Dendritic cell treated with granulocyte-macrophage colony-stimulating factor and Interleukin-4, amounts not matched to agents 40 ng/mL and 50 ng/mL, for 4 days (primary cell): ENCODE data around the gene RGS7.
"Not testable (repeated sequence)": the region's sequence is repeated elsewhere in the genome, so short reads cannot be mapped to it uniquely, and the experiment has no call there.

Experiments used
- H3K27ac Mint-ChIP-seq: one replicate; pipeline ENCODE4 v1.8.0; 2022; ENCODE audit warnings: mild to moderate bottlenecking, mixed read lengths
- H3K27me3 Mint-ChIP-seq: one replicate; pipeline ENCODE4 v1.8.0; 2022; ENCODE audit warnings: mild to moderate bottlenecking, mixed read lengths
- H3K36me3 Mint-ChIP-seq: one replicate; pipeline ENCODE4 v1.8.0; 2022; ENCODE audit warnings: low read depth, mixed read lengths
- H3K4me1 Mint-ChIP-seq: one replicate; pipeline ENCODE4 v1.8.0; 2022; ENCODE audit warnings: low read depth, mixed read lengths
- H3K4me3 Mint-ChIP-seq: one replicate; pipeline ENCODE4 v1.8.0; 2022; ENCODE audit warnings: mild to moderate bottlenecking, moderate library complexity, mixed read lengths
- H3K9me3 Mint-ChIP-seq: one replicate; pipeline ENCODE4 v1.8.0; 2022; ENCODE audit warnings: mixed read lengths
- intact Hi-C: fragments of 100-400 bp; cut with micrococcal nuclease; formaldehyde crosslinking; loops from one replicate; pipeline ENCODE4 v1.15.0; 2022

The RGS7 gene

GRCh38 chr1:241113557-241113956 is 243.4 kb downstream of the RGS7 start:
- no peaks in the 10 kb centered on the region for H3K27me3 Mint-ChIP-seq
- no peaks in the 10 kb centered on the region for H3K4me1 Mint-ChIP-seq
- intact Hi-C loops: no loop called here
- H3K27ac Mint-ChIP-seq: no peak overlapping the region
- no peak overlapping the region for H3K4me3 Mint-ChIP-seq
- H3K9me3 Mint-ChIP-seq: peaks cover 17% of the 10 kb centered on the region
- H3K36me3 Mint-ChIP-seq: no peaks in the 10 kb centered on the region

- H3K27me3 Mint-ChIP-seq: no peaks in the 10 kb centered on the region
- H3K4me1 Mint-ChIP-seq: no peaks in the 10 kb centered on the region
- no peak overlapping the region for H3K4me3 Mint-ChIP-seq
- no peak overlapping the region for H3K27ac Mint-ChIP-seq
- intact Hi-C loops: no loop called here
- no peaks in the 10 kb centered on the region for H3K36me3 Mint-ChIP-seq
- H3K9me3 Mint-ChIP-seq: peaks cover 2% of the 10 kb centered on the region
Observed at GRCh38 chr1:241109039-241109438, 248.0 kb downstream of the RGS7 start.

- intact Hi-C loops: no loop called here
- no peaks in the 10 kb centered on the region for H3K27me3 Mint-ChIP-seq
- H3K4me3 Mint-ChIP-seq: no peak overlapping the region
- H3K36me3 Mint-ChIP-seq: no peaks in the 10 kb centered on the region
- no peaks in the 10 kb centered on the region for H3K4me1 Mint-ChIP-seq
- no peaks in the 10 kb centered on the region for H3K9me3 Mint-ChIP-seq
- no peak overlapping the region for H3K27ac Mint-ChIP-seq
Observed at GRCh38 chr1:241105147-241105546, 251.9 kb downstream of the RGS7 start.

GRCh38 chr1:241102664-241103063 is 254.3 kb downstream of the RGS7 start:
- Mint-ChIP-seq H3K4me3 (no peak overlapping the region), H3K27ac (no peak overlapping the region), H3K9me3 (no peaks in the 10 kb centered on the region), H3K36me3 (no peaks in the 10 kb centered on the region), H3K27me3 (no peaks in the 10 kb centered on the region), H3K4me1 (no peaks in the 10 kb centered on the region)
- intact Hi-C loops: no loop called here

- H3K36me3 Mint-ChIP-seq: no peaks in the 10 kb centered on the region
- H3K27ac Mint-ChIP-seq: no peak overlapping the region
- no peaks in the 10 kb centered on the region for H3K4me1 Mint-ChIP-seq
- H3K9me3 Mint-ChIP-seq: no peaks in the 10 kb centered on the region
- H3K4me3 Mint-ChIP-seq: no peak overlapping the region
- intact Hi-C loops: no loop called here
- H3K27me3 Mint-ChIP-seq: no peaks in the 10 kb centered on the region
Observed at GRCh38 chr1:241101622-241102021, 255.4 kb downstream of the RGS7 start.

- Mint-ChIP-seq H3K36me3 (no peaks in the 10 kb centered on the region), H3K9me3 (no peaks in the 10 kb centered on the region), H3K4me3 (no peak overlapping the region), H3K27me3 (no peaks in the 10 kb centered on the region), H3K27ac (no peak overlapping the region), H3K4me1 (no peaks in the 10 kb centered on the region)
- intact Hi-C loops: no loop called here
Observed at GRCh38 chr1:241097479-241097878, 259.5 kb downstream of the RGS7 start.

GRCh38 chr1:241096982-241097381 is 260.0 kb downstream of the RGS7 start:
- no peaks in the 10 kb centered on the region for H3K36me3 Mint-ChIP-seq
- intact Hi-C loops: no loop called here
- no peaks in the 10 kb centered on the region for H3K27me3 Mint-ChIP-seq
- H3K4me1 Mint-ChIP-seq: no peaks in the 10 kb centered on the region
- no peak overlapping the region for H3K27ac Mint-ChIP-seq
- no peaks in the 10 kb centered on the region for H3K9me3 Mint-ChIP-seq
- H3K4me3 Mint-ChIP-seq: no peak overlapping the region

- Mint-ChIP-seq H3K27ac (no peak overlapping the region), H3K4me1 (no peaks in the 10 kb centered on the region), H3K27me3 (no peaks in the 10 kb centered on the region), H3K4me3 (no peak overlapping the region), H3K36me3 (no peaks in the 10 kb centered on the region), H3K9me3 (no peaks in the 10 kb centered on the region)
- intact Hi-C loops: no loop called here
Observed at GRCh38 chr1:241095847-241096246, 261.2 kb downstream of the RGS7 start.

- Mint-ChIP-seq H3K4me3 (no peak overlapping the region), H3K9me3 (peaks cover 9% of the 10 kb centered on the region), H3K27ac (no peak overlapping the region), H3K36me3 (no peaks in the 10 kb centered on the region), H3K4me1 (no peaks in the 10 kb centered on the region), H3K27me3 (no peaks in the 10 kb centered on the region)
- intact Hi-C loops: no loop called here
Observed at GRCh38 chr1:241090798-241091197, 266.2 kb downstream of the RGS7 start.

- H3K4me3 Mint-ChIP-seq, H3K27ac Mint-ChIP-seq, H3K4me1 Mint-ChIP-seq, H3K27me3 Mint-ChIP-seq, H3K9me3 Mint-ChIP-seq, intact Hi-C loops, H3K36me3 Mint-ChIP-seq: not testable (repeated sequence)
Observed at GRCh38 chr1:241089066-241089465, 267.9 kb downstream of the RGS7 start.

- H3K4me3 Mint-ChIP-seq, intact Hi-C loops, H3K27me3 Mint-ChIP-seq, H3K9me3 Mint-ChIP-seq, H3K27ac Mint-ChIP-seq, H3K36me3 Mint-ChIP-seq, H3K4me1 Mint-ChIP-seq: not testable (repeated sequence)
Observed at GRCh38 chr1:241088075-241088474, 268.9 kb downstream of the RGS7 start.

GRCh38 chr1:241086686-241087085 is 270.3 kb downstream of the RGS7 start:
- Mint-ChIP-seq H3K4me3 (no peak overlapping the region), H3K9me3 (peaks cover 9% of the 10 kb centered on the region), H3K36me3 (no peaks in the 10 kb centered on the region), H3K4me1 (no peaks in the 10 kb centered on the region), H3K27me3 (no peaks in the 10 kb centered on the region), H3K27ac (no peak overlapping the region)
- intact Hi-C loops: no loop called here

GRCh38 chr1:241083285-241083684 is 273.7 kb downstream of the RGS7 start:
- Mint-ChIP-seq H3K27me3 (no peaks in the 10 kb centered on the region), H3K4me3 (no peak overlapping the region), H3K27ac (no peak overlapping the region), H3K36me3 (no peaks in the 10 kb centered on the region), H3K9me3 (peaks cover 9% of the 10 kb centered on the region), H3K4me1 (no peaks in the 10 kb centered on the region)
- intact Hi-C loops: no loop called here

- no peaks in the 10 kb centered on the region for H3K4me1 Mint-ChIP-seq
- no peaks in the 10 kb centered on the region for H3K27me3 Mint-ChIP-seq
- intact Hi-C loops: no loop called here
- no peaks in the 10 kb centered on the region for H3K36me3 Mint-ChIP-seq
- no peak overlapping the region for H3K4me3 Mint-ChIP-seq
- H3K9me3 Mint-ChIP-seq: peaks cover 3% of the 10 kb centered on the region
- no peak overlapping the region for H3K27ac Mint-ChIP-seq
Observed at GRCh38 chr1:241081473-241081872, 275.5 kb downstream of the RGS7 start.

GRCh38 chr1:241079459-241079858 is 277.5 kb downstream of the RGS7 start:
- Mint-ChIP-seq H3K27me3 (no peaks in the 10 kb centered on the region), H3K4me1 (no peaks in the 10 kb centered on the region), H3K36me3 (no peaks in the 10 kb centered on the region), H3K4me3 (no peak overlapping the region), H3K27ac (no peak overlapping the region), H3K9me3 (no peaks in the 10 kb centered on the region)
- intact Hi-C loops: no loop called here

- intact Hi-C loops: no loop called here
Observed at GRCh38 chr1:241079047-241079446, 278.0 kb downstream of the RGS7 start.

More at GRCh38 chr1:241079047-241079446, 278.0 kb downstream of the RGS7 start:
- Mint-ChIP-seq H3K4me3 (no peak overlapping the region), H3K27ac (no peak overlapping the region), H3K4me1 (no peaks in the 10 kb centered on the region), H3K9me3 (no peaks in the 10 kb centered on the region), H3K27me3 (no peaks in the 10 kb centered on the region), H3K36me3 (no peaks in the 10 kb centered on the region)
